GM21515 (cell line): ENCODE results near the gene OPN3.

Experiments
- ATAC-seq: cut with Tn5 transposase; IDR thresholded peaks from one replicate; pipeline ENCODE4 v1.9.1; 2021; ENCODE audit not compliant: unreplicated experiment

The OPN3 gene

DNA sequence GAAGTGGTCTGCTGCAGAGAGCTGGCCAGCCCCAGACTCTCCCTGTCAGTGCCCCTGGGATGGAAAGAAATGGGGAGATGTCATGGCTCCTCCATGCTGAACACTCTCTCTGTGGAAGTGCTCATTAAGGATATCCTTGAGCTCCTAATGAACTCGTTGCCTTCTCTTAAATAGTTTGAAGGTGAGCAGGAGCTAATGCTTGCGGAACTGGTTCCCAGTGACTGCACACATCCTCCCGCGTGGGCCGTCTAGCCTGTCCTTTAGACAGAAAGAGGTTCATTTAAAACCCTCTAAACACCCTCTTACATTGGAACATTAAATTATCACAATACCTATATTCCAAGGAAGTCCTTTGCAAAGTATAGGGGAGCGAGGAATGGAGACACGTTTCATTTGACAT is 6.0 kb upstream of the OPN3 start:
- ATAC-seq: no peak

DNA sequence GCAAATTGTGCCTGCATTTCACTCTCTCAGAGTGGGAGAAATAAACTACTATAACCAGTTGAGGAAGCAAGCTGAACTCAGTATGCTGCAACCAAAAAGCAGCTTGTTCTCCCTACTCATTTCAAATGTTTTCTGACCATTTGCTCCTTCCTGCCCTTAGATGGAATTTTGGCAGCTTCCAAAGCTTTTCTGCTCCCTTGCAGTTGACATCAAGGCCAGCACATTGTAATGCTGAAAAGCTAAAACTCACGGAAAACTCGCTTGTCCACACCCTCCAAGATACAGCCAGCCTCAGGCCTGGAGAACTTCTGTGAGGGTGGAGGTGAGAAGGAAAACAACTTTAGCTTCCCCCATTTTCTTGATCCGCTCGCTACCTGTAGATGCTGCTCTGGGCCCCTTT is 5.0 kb upstream of the OPN3 start:
- no peak for ATAC-seq

DNA sequence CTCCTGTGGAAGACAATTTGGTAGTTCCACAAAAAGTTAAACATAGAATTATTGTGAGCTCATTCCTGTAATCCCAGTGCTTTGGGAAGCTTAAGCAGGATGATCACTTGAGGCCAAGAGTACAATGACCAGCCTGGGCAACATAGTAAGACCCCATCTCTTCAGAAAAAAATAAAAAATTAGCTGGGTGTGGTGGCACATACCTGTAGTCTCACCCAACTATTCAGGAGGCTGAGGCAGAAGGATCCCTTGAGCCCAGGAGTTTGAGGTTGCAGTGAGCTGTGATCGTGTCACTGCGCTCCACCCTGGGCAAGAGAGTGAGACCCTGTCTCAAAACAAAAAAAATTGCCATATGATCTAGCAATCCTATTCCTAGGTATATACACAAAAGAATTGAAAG is 4.1 kb upstream of the OPN3 start:
- ATAC-seq: no peak

DNA sequence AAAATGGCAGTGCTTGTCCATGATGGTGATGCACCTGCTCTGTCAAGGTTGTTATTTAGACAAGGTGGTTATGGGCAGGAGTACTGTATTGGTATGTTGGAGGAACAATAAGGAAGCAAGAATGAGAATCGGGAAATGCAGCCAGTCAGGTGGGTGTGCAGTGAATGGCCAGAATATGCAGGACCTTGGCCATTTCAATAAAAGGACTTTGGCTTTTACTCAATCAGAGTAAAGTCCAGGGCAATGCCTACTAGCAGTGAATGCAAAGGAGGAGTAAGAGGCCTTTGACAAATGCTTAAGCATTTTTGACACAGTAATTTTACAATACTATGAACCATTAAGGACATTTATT is 2.4 kb upstream of the OPN3 start:
- ATAC-seq: no peak

DNA sequence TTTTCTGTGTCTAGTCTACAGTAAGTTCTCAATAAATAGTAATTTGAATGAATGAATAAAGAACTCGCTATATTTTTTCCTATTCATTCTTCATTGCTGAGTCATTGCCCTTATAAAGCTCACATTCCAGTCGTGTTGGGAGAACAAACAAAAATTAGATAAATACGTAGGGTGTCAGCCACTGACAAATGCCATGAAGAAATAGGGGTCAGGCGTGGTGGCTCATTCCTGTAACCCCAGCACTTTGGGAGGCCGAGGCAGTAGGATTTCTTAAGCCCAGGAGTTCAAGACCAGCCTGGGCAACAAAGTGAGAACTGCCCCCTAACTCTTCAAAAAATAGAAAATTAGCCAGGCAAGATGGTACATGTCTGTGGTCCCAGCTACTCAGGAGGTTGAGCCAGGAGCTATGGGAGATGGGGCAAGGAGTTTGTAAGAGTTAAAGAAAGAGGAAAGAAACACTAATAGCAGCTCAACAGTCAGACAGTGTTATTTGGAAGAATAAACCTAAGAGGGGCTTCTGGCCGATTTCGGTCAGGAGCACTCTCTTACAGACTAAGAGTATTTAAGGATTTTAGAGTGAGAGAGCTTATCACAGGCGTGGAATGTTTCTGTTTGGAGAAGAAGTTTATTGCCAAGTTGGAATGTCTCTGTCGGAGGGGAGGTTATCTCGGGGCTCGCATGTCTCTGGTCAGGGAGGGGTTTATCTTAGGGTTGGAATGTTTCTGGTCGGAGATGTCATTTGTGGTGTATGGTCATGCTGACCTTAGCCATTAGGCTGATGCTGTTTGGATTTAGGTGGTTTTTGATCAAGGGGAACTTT is 1.8 kb upstream of the OPN3 start:
- ATAC-seq: no peak

DNA sequence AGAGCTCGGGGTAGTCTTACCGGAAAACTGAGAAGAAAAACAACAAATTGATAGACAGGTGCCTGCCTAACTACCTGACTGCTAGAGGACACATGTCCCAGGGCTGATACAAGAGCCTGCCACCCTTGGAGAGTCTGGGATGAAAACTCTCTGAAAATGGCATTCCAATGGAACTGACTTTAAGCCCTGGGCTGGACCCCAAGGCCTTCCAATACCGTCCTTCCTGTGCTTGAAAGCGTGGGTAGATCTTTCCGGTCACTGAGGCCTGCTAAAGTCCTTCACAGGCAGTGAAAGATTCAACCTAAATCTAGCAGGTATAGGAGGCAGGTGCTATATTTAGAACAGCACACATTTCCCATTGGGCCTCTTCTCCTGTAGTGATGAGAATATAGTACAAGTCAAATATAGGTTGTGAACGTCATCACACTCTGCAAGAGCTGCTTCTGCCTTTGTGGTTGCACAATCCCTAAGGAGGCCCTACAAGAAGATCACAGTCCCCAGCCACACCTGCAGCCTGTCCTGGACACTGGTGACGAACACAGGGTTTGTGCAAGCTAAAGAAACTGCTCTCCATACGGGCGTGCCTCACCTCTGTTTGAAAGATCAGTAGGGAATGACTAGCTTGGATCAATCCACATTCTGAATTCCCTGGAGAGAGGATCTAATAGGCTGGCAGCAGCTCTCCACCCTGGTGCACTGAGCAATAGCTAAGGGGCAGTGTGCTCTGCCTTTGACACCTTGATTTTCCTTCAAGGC is 876 bp upstream of the OPN3 start:
- no peak for ATAC-seq

DNA sequence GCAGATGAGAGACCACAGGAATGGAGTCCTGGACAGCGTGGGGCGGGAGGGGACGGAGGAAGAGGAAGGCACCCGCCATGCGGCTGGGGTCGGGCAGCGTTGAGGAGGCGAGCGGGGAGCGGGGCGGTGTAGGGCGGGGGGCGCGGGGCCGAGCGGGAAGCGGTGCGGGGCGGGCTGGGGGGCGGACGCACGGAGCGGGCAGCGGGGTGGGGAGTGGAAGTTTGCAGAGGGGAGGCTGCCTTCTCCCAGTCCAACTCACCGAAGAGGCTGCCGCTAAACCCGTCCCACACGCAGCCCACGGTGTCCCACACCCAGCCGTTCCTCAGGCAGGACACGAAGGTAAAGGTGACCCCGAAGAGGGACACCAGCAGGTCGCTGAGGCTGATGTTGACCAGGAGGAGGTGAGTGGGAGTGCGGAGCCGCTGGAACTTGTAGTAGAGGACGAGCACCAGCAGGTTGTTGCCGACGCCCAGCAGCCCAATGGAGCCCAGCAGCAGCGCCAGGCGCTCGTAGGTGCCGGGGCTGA is 483 bp downstream of the OPN3 start:
- peak; percentile 48 for ATAC-seq

DNA sequence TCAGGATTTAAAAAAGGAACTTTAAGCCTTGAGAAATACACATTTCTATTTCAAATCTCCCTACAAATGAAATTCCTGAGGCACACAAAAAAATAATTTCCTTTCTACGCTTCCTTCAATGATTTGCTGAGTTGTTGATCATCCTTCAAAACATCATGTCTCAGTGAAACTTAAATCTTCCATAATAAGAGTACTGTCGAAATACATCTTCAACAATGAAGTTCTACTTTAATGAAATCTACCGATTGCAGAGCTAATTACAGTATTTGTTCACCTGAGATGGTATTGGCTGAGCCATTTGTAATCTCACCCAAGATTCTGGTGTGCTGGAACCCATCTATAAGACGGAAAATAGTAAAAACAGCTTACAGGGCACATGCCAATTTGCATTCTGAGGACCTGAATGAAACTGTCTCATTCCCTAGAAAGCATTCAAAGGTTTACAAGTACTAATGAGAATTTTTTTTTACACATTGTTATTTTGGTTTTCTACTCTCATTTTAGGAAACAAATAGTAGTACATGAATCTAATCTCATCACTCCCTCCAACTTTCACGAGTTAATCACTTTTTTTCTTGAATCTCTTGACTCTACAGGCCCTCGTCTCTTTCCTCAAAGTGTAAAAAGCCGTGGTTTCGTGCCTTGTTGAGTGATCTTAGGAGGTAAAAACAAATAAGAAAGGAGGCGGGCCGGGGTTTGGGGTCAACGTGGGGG is 1.1 kb downstream of the OPN3 start:
- ATAC-seq: no peak

DNA sequence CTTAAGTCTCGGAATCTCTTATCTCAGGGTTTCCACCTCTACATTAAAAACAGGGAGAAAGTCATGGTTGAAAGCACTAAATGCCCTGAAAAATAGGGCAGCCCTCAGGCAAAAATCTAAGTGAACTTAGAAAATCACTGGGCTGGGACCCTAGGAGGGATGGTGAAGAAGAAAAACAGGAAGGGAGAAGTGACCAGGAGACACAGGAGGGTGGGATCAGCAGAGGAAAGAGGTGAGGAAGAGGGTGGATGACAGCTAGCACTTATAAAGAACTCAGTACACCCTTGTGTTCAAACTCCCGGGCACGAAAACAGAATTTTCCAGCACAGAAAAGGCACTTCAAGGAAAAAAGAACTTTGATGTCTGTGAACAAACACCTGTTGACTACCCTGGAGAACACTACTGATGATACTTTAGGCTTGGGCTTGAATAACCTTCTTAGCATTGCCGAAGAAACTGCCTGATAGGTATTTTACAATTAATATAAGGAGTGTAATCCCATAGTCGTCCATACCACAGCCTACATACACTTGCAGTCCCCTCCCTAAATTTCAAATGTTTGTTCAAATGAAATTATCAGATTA is 2.0 kb downstream of the OPN3 start:
- no peak for ATAC-seq

DNA sequence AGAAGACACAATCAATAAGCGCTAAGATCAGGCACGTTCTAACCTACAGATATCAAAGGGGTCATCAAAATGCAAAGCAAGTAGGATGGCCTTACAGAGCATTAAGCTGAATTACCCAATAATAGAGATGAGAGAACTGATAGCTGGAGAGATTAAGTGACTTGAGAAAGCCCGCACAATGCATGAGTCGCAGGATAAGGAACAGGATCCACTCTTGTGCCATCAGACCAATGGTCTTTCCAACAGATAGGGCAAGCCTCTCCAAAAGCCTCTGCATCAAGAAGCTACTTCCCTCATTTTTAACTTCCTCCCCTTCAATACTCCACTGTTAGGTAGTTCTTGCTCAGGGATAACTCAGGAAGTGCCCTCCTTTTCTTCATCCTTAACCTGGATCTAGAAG is 2.6 kb downstream of the OPN3 start:
- ATAC-seq: no peak

DNA sequence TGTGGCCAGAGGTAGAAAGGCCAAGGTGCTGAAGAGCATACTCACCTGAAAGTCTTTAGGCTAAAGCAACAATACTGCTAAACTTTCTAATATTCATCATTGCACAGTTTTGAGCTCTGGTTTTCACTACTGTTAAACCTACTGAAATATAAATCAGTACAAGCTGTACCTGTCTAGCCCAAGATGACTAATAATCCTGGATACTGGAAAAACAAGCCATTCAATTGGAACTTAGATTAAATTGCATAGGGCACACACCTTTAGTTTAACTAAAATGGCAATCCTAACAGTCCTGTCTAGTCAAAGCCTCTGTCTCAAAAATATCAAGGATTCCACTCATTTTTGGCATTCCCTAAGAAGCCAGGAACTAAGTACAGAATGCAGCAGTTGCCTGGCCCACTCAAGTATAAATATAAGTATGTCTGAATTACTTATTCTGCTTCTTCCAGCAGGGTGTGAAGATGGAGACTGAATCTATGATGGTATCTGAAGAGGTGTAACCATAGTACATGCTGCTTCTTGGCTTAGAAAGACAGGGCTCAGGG is 3.1 kb downstream of the OPN3 start:
- ATAC-seq: no peak

DNA sequence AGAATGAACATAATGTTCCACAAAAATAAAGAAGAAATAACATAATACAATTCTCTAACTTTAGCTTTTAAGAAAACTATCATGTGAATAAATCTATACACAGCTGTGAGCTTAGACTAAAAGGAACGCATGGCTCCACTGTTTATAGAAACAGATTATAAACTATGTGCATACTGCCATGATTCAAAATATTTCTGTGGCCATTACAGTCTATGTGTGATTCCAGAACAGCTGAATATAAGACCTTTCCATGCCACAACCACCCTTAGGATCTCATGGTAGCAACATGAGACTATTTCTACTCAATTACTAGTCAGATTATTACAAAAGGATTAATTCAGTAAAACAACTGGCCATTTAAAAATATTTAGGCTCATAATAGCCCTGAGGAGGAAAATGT is 3.9 kb downstream of the OPN3 start:
- ATAC-seq: no peak

DNA sequence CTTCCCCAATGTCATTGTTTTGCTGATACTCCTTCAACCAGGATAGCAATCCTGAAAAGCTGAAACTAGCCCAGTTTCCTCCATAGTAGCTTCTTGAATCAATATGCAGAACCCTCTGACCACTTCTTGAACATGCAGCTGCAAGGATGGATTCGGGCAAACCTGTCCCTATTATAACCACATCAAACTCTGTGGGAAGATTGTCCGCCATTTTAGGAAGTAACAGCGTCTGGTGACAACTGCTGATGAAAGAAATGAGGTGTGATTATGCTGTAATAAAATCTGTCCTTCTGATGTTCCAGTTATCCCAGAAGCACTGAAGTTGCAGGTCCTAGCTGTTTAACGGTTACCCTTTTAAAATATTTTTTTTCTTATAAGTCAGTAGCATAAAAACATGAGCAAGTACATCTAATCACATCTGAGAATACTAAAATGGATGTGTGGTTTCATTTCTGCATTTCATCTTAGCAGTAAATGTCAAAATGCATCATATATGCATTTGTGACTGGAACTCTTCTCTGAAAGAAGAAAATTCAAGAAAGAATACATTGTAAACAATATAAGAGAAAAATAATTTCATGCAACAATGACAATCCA is 4.5 kb downstream of the OPN3 start:
- ATAC-seq: no peak

DNA sequence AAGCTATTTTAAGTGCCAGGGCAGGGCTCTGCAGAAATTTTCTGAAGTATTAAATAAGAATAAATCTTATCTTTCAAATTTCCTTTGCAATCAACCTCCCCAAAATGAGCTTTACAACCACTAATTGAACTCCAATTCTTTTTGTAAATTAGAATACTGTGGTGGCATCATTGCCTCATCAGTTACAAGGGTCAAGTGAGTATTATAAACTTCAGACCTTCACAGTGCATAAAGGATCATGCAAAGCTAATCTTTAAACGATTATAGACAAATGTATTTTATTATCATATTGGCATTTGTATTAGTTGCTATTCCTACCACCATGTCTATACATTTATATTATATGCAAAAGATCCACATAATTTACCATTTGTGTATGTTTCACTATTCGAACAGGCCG is 7.2 kb downstream of the OPN3 start:
- ATAC-seq: no peak

DNA sequence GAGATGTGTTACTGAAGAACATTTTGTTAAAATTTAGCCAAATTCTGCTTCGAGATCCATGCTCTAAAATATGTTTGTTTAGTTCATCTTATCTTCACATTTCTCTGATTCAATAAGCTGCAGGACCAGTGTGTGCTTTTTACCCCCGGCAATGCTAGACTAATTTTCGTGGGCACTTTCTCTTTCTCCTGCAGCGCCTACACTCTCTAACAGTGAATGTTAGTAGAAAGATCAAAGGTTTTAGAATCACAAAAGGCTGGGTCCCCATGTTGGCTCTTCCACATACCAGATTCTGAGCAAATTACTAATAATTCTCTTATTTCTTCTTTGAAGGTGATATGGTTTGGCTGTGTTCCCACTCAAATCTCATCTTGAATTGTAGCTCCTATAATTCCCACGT is 8.5 kb downstream of the OPN3 start:
- ATAC-seq: no peak

DNA sequence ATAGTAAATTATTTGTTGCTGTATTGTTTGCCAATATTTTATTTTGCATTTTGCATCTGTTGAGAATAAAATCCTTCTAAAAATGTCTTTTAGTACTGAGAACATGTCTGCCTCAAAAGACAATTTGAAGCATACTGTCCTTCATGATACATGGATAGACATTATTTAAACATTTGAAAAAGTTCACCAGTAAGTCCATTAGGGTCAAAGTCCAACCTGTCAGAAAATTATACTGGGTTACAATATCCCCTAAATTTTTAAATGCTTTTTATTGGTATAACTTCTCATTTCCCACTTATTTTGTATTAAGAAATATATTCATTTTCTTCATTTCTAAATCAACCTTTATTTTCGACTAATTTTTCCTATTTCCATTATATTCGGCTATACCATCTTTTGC is 9.3 kb downstream of the OPN3 start:
- ATAC-seq: no peak

DNA sequence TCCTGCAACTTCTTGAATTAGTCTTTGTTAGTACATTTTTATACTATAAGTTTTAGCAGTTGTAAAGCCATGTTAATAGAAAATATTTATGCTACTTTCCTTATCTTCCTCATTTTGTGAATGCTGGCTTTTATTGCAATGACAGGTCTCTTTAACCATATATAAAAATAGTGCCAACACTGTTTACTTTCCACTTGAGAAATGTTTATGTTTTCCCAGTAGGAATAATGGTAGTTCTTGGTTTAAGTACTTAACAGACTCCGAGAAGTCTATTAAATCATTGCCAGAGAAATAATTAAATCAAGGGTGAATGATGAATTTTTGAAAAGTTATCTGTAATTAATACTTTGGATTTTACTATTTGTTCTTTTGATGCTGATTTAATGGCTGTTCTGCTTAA is 9.7 kb downstream of the OPN3 start:
- ATAC-seq: no peak

DNA sequence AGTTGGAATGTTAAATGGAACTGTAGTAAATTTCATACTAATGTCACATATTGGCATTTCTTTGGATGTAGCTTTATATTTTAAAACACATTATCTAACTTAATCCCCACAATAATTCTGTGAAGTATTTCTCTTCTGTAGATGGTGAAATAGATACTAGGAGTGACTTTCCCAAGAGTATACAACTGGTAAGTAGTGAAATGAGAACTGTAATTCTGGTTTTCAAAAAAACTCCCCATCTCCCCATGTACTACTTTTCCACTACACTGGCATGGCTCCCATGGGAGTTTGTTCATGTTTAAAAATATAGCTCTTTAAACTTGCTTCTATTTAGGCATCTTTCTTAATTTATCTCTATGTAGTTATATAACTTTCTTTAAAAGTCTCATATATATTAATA is 10.2 kb downstream of the OPN3 start:
- no peak for ATAC-seq

DNA sequence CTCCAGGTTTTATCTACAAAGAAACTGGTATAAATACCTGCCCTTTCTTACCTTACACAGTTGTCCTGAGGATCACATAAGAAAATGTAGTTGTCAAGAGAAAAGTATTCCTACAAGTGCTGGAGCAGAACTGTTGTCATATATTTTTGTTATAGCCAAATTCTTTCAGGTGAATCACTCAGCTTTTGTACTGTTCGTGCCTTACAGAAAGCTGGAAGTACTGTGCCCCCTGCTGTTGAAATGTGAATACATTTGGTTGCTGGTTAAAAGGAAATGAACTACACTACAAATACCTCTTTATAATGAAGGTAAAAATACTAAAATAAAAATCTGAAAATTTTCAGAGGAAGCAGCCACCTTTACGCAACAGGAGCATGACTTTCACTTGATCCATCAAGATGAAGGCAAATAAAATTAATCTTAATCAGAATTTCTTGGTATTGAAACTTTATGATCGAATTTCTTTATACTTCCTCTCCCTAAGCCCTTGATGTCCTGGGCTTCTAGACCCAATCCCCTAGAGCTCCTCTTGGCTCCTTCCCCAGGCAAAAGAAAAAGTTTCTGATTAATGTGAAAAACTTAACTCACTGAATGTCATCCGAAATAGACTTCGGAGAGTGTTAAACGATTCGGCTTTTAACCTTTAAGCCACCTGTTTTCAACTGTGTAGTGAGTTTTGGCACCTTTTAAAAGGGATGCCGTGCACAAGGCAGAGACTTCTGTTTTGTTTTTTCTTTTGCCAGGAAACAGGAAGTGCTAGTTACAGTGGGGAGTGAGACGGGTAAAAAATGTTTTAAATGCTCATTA is 12.5 kb downstream of the OPN3 start:
- ATAC-seq: peak; percentile 83

DNA sequence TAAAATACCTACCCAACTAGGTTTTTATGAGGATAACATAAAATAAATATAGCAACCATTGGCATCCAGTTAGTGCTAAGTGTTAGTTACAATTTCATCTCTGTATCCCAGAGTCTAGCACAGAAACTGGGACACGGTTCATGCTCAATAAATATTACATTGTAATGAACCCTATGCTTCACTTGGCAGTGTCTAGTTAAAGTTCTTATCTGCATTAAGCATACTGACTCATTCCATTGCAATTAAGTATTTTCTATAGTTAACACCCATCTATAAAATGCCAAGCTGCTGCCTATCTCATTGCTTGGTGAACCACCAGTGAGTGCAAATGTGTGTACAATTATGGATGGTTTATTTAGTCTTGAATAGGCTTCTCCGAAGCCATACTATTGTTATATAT is 15.2 kb downstream of the OPN3 start:
- no peak for ATAC-seq
